ENCODE data around the gene CRIM1. TPM values are rescaled to one million over a fixed set of nuclear protein-coding genes. Genes with fewer than 3 reads are reported as not detected.
A peak's percentile ranks its signal among the peaks of the same experiment; 100 is the strongest.

Gene CRIM1
- total and polyA plus RNA-seq, 3 experiments from 2014 or later, result 2.5 to 11.1 (median 10.7) TPM

GRCh38 chr2:36355890-36356297, 316 bp downstream of the CRIM1 start:
- peaks cover 4 to 7% of the 10 kb centered on the region in 2 donors for H3K27me3 Mint-ChIP-seq
- CTCF ChIA-PET, result interaction anchor here (1.3 to 1.4 kb wide), 2 partner anchors 8 to 93 kb away, joined by 3 read pairs; no protein-coding TSS in a partner anchor
- no peaks in the 10 kb centered on the region for H3K9me3 Mint-ChIP-seq
- H3K27ac Mint-ChIP-seq, result no peak overlapping the region
- H3K9me3 ChIP-seq (ENCODE audit: low read length), result no peaks in the 10 kb centered on the region
- H3K4me3 Mint-ChIP-seq, result peak overlapping the region; percentile 20 to 98 (median 88)
- H3K27me3 ChIP-seq (ENCODE audit: insufficient read depth, low read length, poor library complexity, severe bottlenecking), result peaks cover 4% of the 10 kb centered on the region
- H3K4me3 ChIP-seq (ENCODE audit: low read length), result no peak overlapping the region
- peak in 1 of 5 donors; percentile 12 for DNase-seq
- H3K27ac ChIP-seq (ENCODE audit: low read depth, low read length), result no peak overlapping the region
- peaks cover 33 to 52% (median 47%) of the 10 kb centered on the region in 3 donors for H3K4me1 Mint-ChIP-seq
- POLR2A ChIA-PET, result no interaction called here
- no peaks in the 10 kb centered on the region for H3K36me3 ChIP-seq (ENCODE audit: insufficient read depth, low read length)
- H3K36me3 Mint-ChIP-seq, result peaks cover 0 to 5% (median 0%) of the 10 kb centered on the region in 3 donors
- peaks cover 20% of the 10 kb centered on the region for H3K4me1 ChIP-seq (ENCODE audit: insufficient read depth, low read length)

GRCh38 chr2:36356298-36356989, 866 bp downstream of the CRIM1 start:
- Histone ChIP-seq H3K4me1 (ENCODE audit: insufficient read depth, low read length) (peaks cover 20% of the 10 kb centered on the region), H3K4me3 (ENCODE audit: low read length) (peak overlapping the region; percentile 68), H3K36me3 (ENCODE audit: insufficient read depth, low read length) (no peaks in the 10 kb centered on the region), H3K27ac (ENCODE audit: low read depth, low read length) (no peak overlapping the region), H3K27me3 (ENCODE audit: insufficient read depth, low read length, poor library complexity, severe bottlenecking) (peaks cover 4% of the 10 kb centered on the region), H3K9me3 (ENCODE audit: low read length) (no peaks in the 10 kb centered on the region)
- peak; percentile 10 to 54 (median 24) for DNase-seq
- Mint-ChIP-seq H3K4me1 (peaks cover 33 to 52% (median 47%) of the 10 kb centered on the region in 3 donors), H3K27ac (no peak overlapping the region), H3K4me3 (peak overlapping the region; percentile 82 to 98 (median 93)), H3K27me3 (peaks cover 4 to 7% of the 10 kb centered on the region in 2 donors), H3K36me3 (peaks cover 0 to 5% (median 0%) of the 10 kb centered on the region in 3 donors), H3K9me3 (no peaks in the 10 kb centered on the region)
- ChIA-PET POLR2A (no interaction called here), CTCF (interaction anchor here (1.0 kb wide), 1 partner anchor 18 kb away, joined by 4 read pairs; no protein-coding TSS in a partner anchor)

GRCh38 chr2:36356990-36357846, 1.6 kb downstream of the CRIM1 start:
- CTCF ChIA-PET, result interaction anchor here (1.0 kb wide), 1 partner anchor 19 kb away, joined by 4 read pairs; no protein-coding TSS in a partner anchor
- peak overlapping the region in 7 of 8 donors; percentile 16 to 92 (median 58) for H3K27ac Mint-ChIP-seq

GRCh38 chr2:36357847-36358659, 2.5 kb downstream of the CRIM1 start:
- H3K4me3 ChIP-seq (ENCODE audit: low read length), result peak overlapping the region; percentile 68
- peaks cover 0 to 5% (median 0%) of the 10 kb centered on the region in 3 donors for H3K36me3 Mint-ChIP-seq
- H3K36me3 ChIP-seq (ENCODE audit: insufficient read depth, low read length), result no peaks in the 10 kb centered on the region
- H3K9me3 ChIP-seq (ENCODE audit: low read length), result no peaks in the 10 kb centered on the region
- no peaks in the 10 kb centered on the region for H3K9me3 Mint-ChIP-seq
- DNase-seq, result no peak
- H3K4me1 ChIP-seq (ENCODE audit: insufficient read depth, low read length), result peaks cover 20% of the 10 kb centered on the region
- ChIA-PET POLR2A (no interaction called here), CTCF (no interaction called here)
- peak overlapping the region in 5 of 8 donors; percentile 16 to 92 (median 82) for H3K27ac Mint-ChIP-seq
- H3K27me3 ChIP-seq (ENCODE audit: insufficient read depth, low read length, poor library complexity, severe bottlenecking), result peaks cover 4% of the 10 kb centered on the region
- H3K4me3 Mint-ChIP-seq, result peak overlapping the region; percentile 88 to 99 (median 94)
- H3K27ac ChIP-seq (ENCODE audit: low read depth, low read length), result no peak overlapping the region
- H3K27me3 Mint-ChIP-seq, result peaks cover 4 to 7% of the 10 kb centered on the region in 2 donors
- H3K4me1 Mint-ChIP-seq, result peaks cover 31 to 40% (median 38%) of the 10 kb centered on the region in 3 donors

More at GRCh38 chr2:36356990-36357846, 1.6 kb downstream of the CRIM1 start:
- H3K36me3 ChIP-seq (ENCODE audit: insufficient read depth, low read length), result no peaks in the 10 kb centered on the region
- H3K27me3 ChIP-seq (ENCODE audit: insufficient read depth, low read length, poor library complexity, severe bottlenecking), result peaks cover 4% of the 10 kb centered on the region
- H3K9me3 Mint-ChIP-seq, result no peaks in the 10 kb centered on the region
- peak overlapping the region; percentile 68 for H3K4me3 ChIP-seq (ENCODE audit: low read length)
- H3K36me3 Mint-ChIP-seq, result peaks cover 0 to 5% (median 0%) of the 10 kb centered on the region in 3 donors
- H3K9me3 ChIP-seq (ENCODE audit: low read length), result no peaks in the 10 kb centered on the region
- peak overlapping the region; percentile 88 to 99 (median 94) for H3K4me3 Mint-ChIP-seq
- DNase-seq, result peak; percentile 2 to 53 (median 13)
- H3K27ac ChIP-seq (ENCODE audit: low read depth, low read length), result no peak overlapping the region
- POLR2A ChIA-PET, result no interaction called here
- peaks cover 4 to 7% of the 10 kb centered on the region in 2 donors for H3K27me3 Mint-ChIP-seq
- H3K4me1 ChIP-seq (ENCODE audit: insufficient read depth, low read length), result peaks cover 20% of the 10 kb centered on the region
- H3K4me1 Mint-ChIP-seq, result peaks cover 33 to 49% (median 47%) of the 10 kb centered on the region in 3 donors

GRCh38 chr2:36359067-36359466, 3.5 kb downstream of the CRIM1 start:
- H3K9me3 Mint-ChIP-seq, result no peaks in the 10 kb centered on the region
- H3K27me3 ChIP-seq (ENCODE audit: insufficient read depth, low read length, poor library complexity, severe bottlenecking), result peaks cover 4% of the 10 kb centered on the region
- H3K4me3 Mint-ChIP-seq, result peak overlapping the region in 5 of 7 donors; percentile 46 to 92 (median 54)
- no peaks in the 10 kb centered on the region for H3K9me3 ChIP-seq (ENCODE audit: low read length)
- H3K36me3 ChIP-seq (ENCODE audit: insufficient read depth, low read length), result no peaks in the 10 kb centered on the region
- H3K27me3 Mint-ChIP-seq, result peaks cover 4 to 7% of the 10 kb centered on the region in 2 donors
- peak overlapping the region in 1 of 8 donors; percentile 17 for H3K27ac Mint-ChIP-seq
- ChIA-PET POLR2A (no interaction called here), CTCF (no interaction called here)
- H3K27ac ChIP-seq (ENCODE audit: low read depth, low read length), result no peak overlapping the region
- H3K4me1 ChIP-seq (ENCODE audit: insufficient read depth, low read length), result peaks cover 20% of the 10 kb centered on the region
- H3K4me3 ChIP-seq (ENCODE audit: low read length), result no peak overlapping the region
- no peak for DNase-seq
- peaks cover 0 to 5% (median 0%) of the 10 kb centered on the region in 3 donors for H3K36me3 Mint-ChIP-seq
- H3K4me1 Mint-ChIP-seq, result peaks cover 28 to 34% (median 31%) of the 10 kb centered on the region in 3 donors

GRCh38 chr2:36360063-36360462, 4.5 kb downstream of the CRIM1 start:
- Mint-ChIP-seq H3K27ac (no peak overlapping the region), H3K9me3 (no peaks in the 10 kb centered on the region)
- CTCF ChIA-PET, result no interaction called here

GRCh38 chr2:36360834-36361233, 5.3 kb downstream of the CRIM1 start:
- peaks cover 4 to 7% of the 10 kb centered on the region in 2 donors for H3K27me3 Mint-ChIP-seq
- Histone ChIP-seq H3K36me3 (ENCODE audit: insufficient read depth, low read length) (no peaks in the 10 kb centered on the region), H3K4me1 (ENCODE audit: insufficient read depth, low read length) (peaks cover 20% of the 10 kb centered on the region), H3K9me3 (ENCODE audit: low read length) (no peaks in the 10 kb centered on the region), H3K27me3 (ENCODE audit: insufficient read depth, low read length, poor library complexity, severe bottlenecking) (peaks cover 4% of the 10 kb centered on the region), H3K4me3 (ENCODE audit: low read length) (no peak overlapping the region), H3K27ac (ENCODE audit: low read depth, low read length) (no peak overlapping the region)
- peak overlapping the region in 1 of 8 donors; percentile 12 for H3K27ac Mint-ChIP-seq
- no peak for DNase-seq
- peaks cover 19 to 24% (median 22%) of the 10 kb centered on the region in 3 donors for H3K4me1 Mint-ChIP-seq
- CTCF ChIA-PET, result no interaction called here
- POLR2A ChIA-PET, result interaction anchor here (0.6 kb wide), 1 partner anchor 51 kb away, joined by 4 read pairs; no protein-coding TSS in a partner anchor
- H3K36me3 Mint-ChIP-seq, result peaks cover 0 to 4% (median 0%) of the 10 kb centered on the region in 3 donors
- no peak overlapping the region for H3K4me3 Mint-ChIP-seq
- no peaks in the 10 kb centered on the region for H3K9me3 Mint-ChIP-seq

More at GRCh38 chr2:36360063-36360462, 4.5 kb downstream of the CRIM1 start:
- peaks cover 20% of the 10 kb centered on the region for H3K4me1 ChIP-seq (ENCODE audit: insufficient read depth, low read length)
- no peak for DNase-seq
- H3K27me3 Mint-ChIP-seq, result peaks cover 4 to 7% of the 10 kb centered on the region in 2 donors
- no peak overlapping the region for H3K27ac ChIP-seq (ENCODE audit: low read depth, low read length)
- no peaks in the 10 kb centered on the region for H3K36me3 ChIP-seq (ENCODE audit: insufficient read depth, low read length)
- no peaks in the 10 kb centered on the region for H3K9me3 ChIP-seq (ENCODE audit: low read length)
- H3K4me3 Mint-ChIP-seq, result no peak overlapping the region
- peaks cover 19 to 24% (median 22%) of the 10 kb centered on the region in 3 donors for H3K4me1 Mint-ChIP-seq
- peaks cover 4% of the 10 kb centered on the region for H3K27me3 ChIP-seq (ENCODE audit: insufficient read depth, low read length, poor library complexity, severe bottlenecking)
- POLR2A ChIA-PET, result no interaction called here
- H3K4me3 ChIP-seq (ENCODE audit: low read length), result no peak overlapping the region
- H3K36me3 Mint-ChIP-seq, result peaks cover 0 to 4% (median 0%) of the 10 kb centered on the region in 3 donors
